Mammary epithelial cell (primary cell): Measurements from ENCODE around the gene GBP2.
A peak's percentile ranks its signal among the peaks of the same experiment; 100 is the strongest.

Experiments
- EZH2 ChIP-seq: IDR thresholded peaks from 2 replicates; pipeline ENCODE4 v1.6.1; 2012; ENCODE audit warnings: low read length, inconsistent platforms, borderline replicate concordance
- TF ChIP-seq, protein P1 (sequence below), 2 donors: IDR thresholded peaks in 1 of 2; conservative IDR thresholded peaks in 1 of 2; 2 replicates each; pipeline ENCODE4 v1.5.1; 2011 to 2012; ENCODE audit warnings: inconsistent platforms in 2 of 2, low read length in 2 of 2, mild to moderate bottlenecking in 2 of 2, control low read depth in 1 of 2, low read depth in 1 of 2; ENCODE audit not compliant: insufficient read depth in 1 of 2; ENCODE audit errors: extremely low read depth in 1 of 2

DNA sequence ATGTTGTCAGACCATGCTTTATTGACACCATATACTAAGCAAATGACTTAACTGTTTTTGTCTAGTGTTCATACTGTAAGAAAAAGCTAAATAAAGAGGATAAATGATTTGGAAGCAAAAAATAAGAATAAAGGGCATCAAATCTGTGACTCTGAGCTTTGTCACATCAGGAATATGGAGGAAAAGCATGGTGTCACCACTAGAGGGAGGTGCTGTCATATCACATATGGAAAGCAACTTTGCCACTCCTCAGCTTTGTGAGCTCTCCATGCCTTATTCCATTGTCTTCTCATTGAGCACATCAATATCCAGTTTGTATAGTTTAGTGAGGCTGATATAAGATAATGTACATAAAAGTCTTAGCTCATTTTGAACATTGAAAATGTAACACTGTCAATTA lies 40.1 kb downstream of the GBP2 start:
- TF ChIP-seq EZH2, result no peak
- TF ChIP-seq, protein P1, sequence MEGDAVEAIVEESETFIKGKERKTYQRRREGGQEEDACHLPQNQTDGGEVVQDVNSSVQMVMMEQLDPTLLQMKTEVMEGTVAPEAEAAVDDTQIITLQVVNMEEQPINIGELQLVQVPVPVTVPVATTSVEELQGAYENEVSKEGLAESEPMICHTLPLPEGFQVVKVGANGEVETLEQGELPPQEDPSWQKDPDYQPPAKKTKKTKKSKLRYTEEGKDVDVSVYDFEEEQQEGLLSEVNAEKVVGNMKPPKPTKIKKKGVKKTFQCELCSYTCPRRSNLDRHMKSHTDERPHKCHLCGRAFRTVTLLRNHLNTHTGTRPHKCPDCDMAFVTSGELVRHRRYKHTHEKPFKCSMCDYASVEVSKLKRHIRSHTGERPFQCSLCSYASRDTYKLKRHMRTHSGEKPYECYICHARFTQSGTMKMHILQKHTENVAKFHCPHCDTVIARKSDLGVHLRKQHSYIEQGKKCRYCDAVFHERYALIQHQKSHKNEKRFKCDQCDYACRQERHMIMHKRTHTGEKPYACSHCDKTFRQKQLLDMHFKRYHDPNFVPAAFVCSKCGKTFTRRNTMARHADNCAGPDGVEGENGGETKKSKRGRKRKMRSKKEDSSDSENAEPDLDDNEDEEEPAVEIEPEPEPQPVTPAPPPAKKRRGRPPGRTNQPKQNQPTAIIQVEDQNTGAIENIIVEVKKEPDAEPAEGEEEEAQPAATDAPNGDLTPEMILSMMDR (conservative IDR thresholded peaks at IDR 0.05 in 1 of 2, IDR thresholded peaks at IDR 0.05 in 1 of 2; ENCODE audit: extremely low read depth in 1 of 2, insufficient read depth in 1 of 2, low read depth in 1 of 2, low read length in 2 of 2), result peak; percentile 80 to 86
